Adrenal gland (tissue), 12 donors: ENCODE data around the gene CMTM4. TPM values are rescaled to one million over a fixed set of nuclear protein-coding genes. Genes with fewer than 3 reads are reported as not detected.
"Not testable (repeated sequence)": the region's sequence is repeated elsewhere in the genome, so short reads cannot be mapped to it uniquely, and the experiment has no call there.

ENCODE experiments used
- DNase-seq, 7 donors: peaks; one replicate each; pipeline ENCODE4 v3.0.0-alpha.2; 2019 to 2020
- H3K27ac ChIP-seq, 5 donors: fragments of 200-600 bp; sonication (generic) in 4 of 5; 1 replicate in 3 of 5; 2 replicates in 2 of 5; pipeline versions ENCODE4 v1.5.1 to v1.8.0; 2016 to 2020; ENCODE audit warnings: mild to moderate bottlenecking in 1 of 5
- H3K27me3 ChIP-seq: fragments of 200-600 bp; 2 replicates; pipeline ENCODE4 v1.8.0; 2021
- H3K36me3 ChIP-seq, 2 donors: fragments of 200-600 bp; replicated peaks in 1 of 2; 1 replicate in 1 of 2; 2 replicates in 1 of 2; pipeline versions ENCODE4 v1.5.1 to v1.8.0; 2018 to 2022
- H3K4me1 ChIP-seq, 2 donors: fragments of 200-600 bp; replicated peaks in 1 of 2; 1 replicate in 1 of 2; 2 replicates in 1 of 2; pipeline versions ENCODE4 v1.5.1 to v1.8.0; 2018 to 2021
- H3K4me3 ChIP-seq, 4 donors: fragments of 200-600 bp; sonication (generic) in 3 of 4; one replicate each; pipeline ENCODE4 v1.5.1; 2016 to 2018
- H3K9me3 ChIP-seq, 3 donors: fragments of 200-600 bp; sonication (generic) in 1 of 3; replicated peaks in 1 of 3; 1 replicate in 2 of 3; 2 replicates in 1 of 3; pipeline versions ENCODE4 v1.5.1 to v1.8.0; 2016 to 2021
- CTCF ChIP-seq, 6 experiments: fragments of 450-650 bp in 4 of 6; fragments of 200-600 bp in 2 of 6; sonication (generic) in 1 of 6; IDR thresholded peaks; 1 replicate in 5 of 6; 2 replicates in 1 of 6; pipeline versions ENCODE4 v1.5.1 to v1.8.0; 2016 to 2021; ENCODE audit warnings: antibody characterized with exemption in 6 of 6, mild to moderate bottlenecking in 2 of 6, moderate library complexity in 1 of 6
- POLR2A ChIP-seq, 2 donors: fragments of 450-650 bp; IDR thresholded peaks; one replicate each; pipeline ENCODE4 v1.6.1; 2017; ENCODE audit warnings: antibody characterized with exemption in 2 of 2, mild to moderate bottlenecking in 2 of 2, moderate library complexity in 1 of 2
- WGBS, 4 donors: extraction: QIAGEN DNeasy Blood & Tissue Kit in 2 of 4; methylation state at CpG; one replicate each; pipeline versions ENCODE4 v1.1.5 to v1.1.7; 2013 to 2017; 5-methylcytosine and 5-hydroxymethylcytosine counted together
- intact Hi-C, 2 donors: fragments of 100-400 bp; cut with DNase I; formaldehyde crosslinking; loops; one replicate each; pipeline versions ENCODE4 v1.14.1 to v1.15.0; 2022 to 2023
- polyA plus RNA-seq, 3 donors: library from polyadenylated mRNA; stranded (reverse); fragments of 200-250 nt in 2 of 3; fragments of 350-450 nt in 1 of 3; fragmentation: Illumina TruSeq in 1 of 3; extraction: RNeasy Lipid Tissue Mini Kit (QIAGEN cat#74804) in 1 of 3; gene quantifications; one replicate each; pipeline ENCODE4 v1.2.3, GENCODE V29; 2013 to 2014
- total RNA-seq, 9 donors: library from RNA; depleted of rRNA in 4 of 9; stranded (reverse); fragments of >200 nt in 4 of 9; fragments of 120-200 nt in 1 of 9; fragmentation: NEBNext Ultra II Directional in 1 of 9; extraction: Animal tissue kit (Norgen Biotek cat#: 25700) in 1 of 9; gene quantifications; one replicate each; pipeline versions ENCODE4 v1.1.0 to v1.2.4, GENCODE V29; 2013 to 2023
- donor health status: healthy with polysubstance abuse.
- donor health status: Bipolar disorder and iron deficiency.
- donor health status: DM: yes; HTN: yes; CAD: no.
- donor health status: DM: no; HTN: no; CAD: no.
- donor health status: DM: no; HTN: no; CAD: no.
- donor health status: DM: yes; HTN: yes; CAD: no.

CMTM4 gene
- total and polyA plus RNA-seq, 12 donors = 9.2 to 35.3 (median 20.0) TPM

- TF ChIP-seq CTCF (IDR thresholded peaks at IDR 0.05) = no peak
- TF ChIP-seq POLR2A (IDR thresholded peaks at IDR 0.05) = no peak
- Histone ChIP-seq H3K27ac (no peak overlapping the region), H3K36me3 (no peaks in the 10 kb centered on the region), H3K27me3 (no peaks in the 10 kb centered on the region), H3K4me3 (no peak overlapping the region), H3K9me3 (no peaks in the 10 kb centered on the region), H3K4me1 (no peaks in the 10 kb centered on the region)
- intact Hi-C loops = no loop called here
- DNase-seq = no peak
- 95 to 99% (median 97%) methylated on average over 5 of the region's 5 CpGs for WGBS, 4 donors
Observed at GRCh38 chr16:66629856-66630255, 66.7 kb downstream of the CMTM4 start.

GRCh38 chr16:66627611-66628378 is 68.7 kb downstream of the CMTM4 start:
- H3K36me3 ChIP-seq, H3K27ac ChIP-seq, intact Hi-C loops, H3K4me1 ChIP-seq, H3K4me3 ChIP-seq, H3K27me3 ChIP-seq, DNase-seq, H3K9me3 ChIP-seq: not testable (repeated sequence)
- WGBS, 4 donors = 79 to 86% (median 83%) methylated on average over 17 of the region's 17 CpGs

GRCh38 chr16:66623755-66624154 is 72.8 kb downstream of the CMTM4 start:
- Histone ChIP-seq H3K36me3 (no peaks in the 10 kb centered on the region), H3K27ac (no peak overlapping the region), H3K27me3 (no peaks in the 10 kb centered on the region), H3K9me3 (no peaks in the 10 kb centered on the region), H3K4me1 (peaks cover 6 to 13% of the 10 kb centered on the region in 2 donors), H3K4me3 (no peak overlapping the region)
- no peak for TF ChIP-seq POLR2A (IDR thresholded peaks at IDR 0.05)
- no peak for TF ChIP-seq CTCF (IDR thresholded peaks at IDR 0.05)
- intact Hi-C loops = no loop called here
- DNase-seq = no peak
- 93 to 100% (median 94%) methylated on average over 3 of the region's 3 CpGs for WGBS, 4 donors

- no peaks in the 10 kb centered on the region for H3K36me3 ChIP-seq
- intact Hi-C loops = no loop called here
Observed at GRCh38 chr16:66622863-66623262, 73.7 kb downstream of the CMTM4 start.

More at GRCh38 chr16:66622863-66623262, 73.7 kb downstream of the CMTM4 start:
- DNase-seq = peak in 2 of 7 donors; percentile 56 to 69
- peaks cover 15% of the 10 kb centered on the region in 2 donors for H3K4me1 ChIP-seq
- no peak overlapping the region for H3K4me3 ChIP-seq
- H3K9me3 ChIP-seq = no peaks in the 10 kb centered on the region
- no peaks in the 10 kb centered on the region for H3K27me3 ChIP-seq
- 28 to 52% (median 42%) methylated on average over 2 to 3 of the region's 3 CpGs for WGBS, 4 donors
- H3K27ac ChIP-seq = peak overlapping the region in 1 of 5 donors; percentile 2
- TF ChIP-seq CTCF (IDR thresholded peaks at IDR 0.05) (no peak), POLR2A (IDR thresholded peaks at IDR 0.05) (no peak)
